ENCODE results near the gene ZNF184. TPM values are rescaled to one million over a fixed set of nuclear protein-coding genes. Genes with fewer than 3 reads are reported as not detected.
"Not testable (repeated sequence)": the region's sequence is repeated elsewhere in the genome, so short reads cannot be mapped to it uniquely, and the experiment has no call there.

The ZNF184 gene
- polyA plus RNA-seq, 3 donors: 19.8 to 22.8 (median 22.1) TPM

GRCh38 chr6:27426045-27426620, 46.8 kb downstream of the ZNF184 start:
- DNase-seq (ENCODE audit: low read depth in 3 of 3, low spot score in 2 of 3): no peak

- DNase-seq (ENCODE audit: low read depth in 3 of 3, low spot score in 2 of 3): not testable (repeated sequence)
These were observed 48.1 kb downstream of the ZNF184 start for GRCh38 chr6:27424851-27425250.

GRCh38 chr6:27422651-27423332, 50.1 kb downstream of the ZNF184 start:
- peak in 2 of 3 donors; percentile 10 to 13 for DNase-seq (ENCODE audit: low read depth in 3 of 3, low spot score in 2 of 3)

- DNase-seq (ENCODE audit: low read depth in 3 of 3, low spot score in 2 of 3): no peak
These were observed 53.5 kb downstream of the ZNF184 start for GRCh38 chr6:27419363-27419762.

GRCh38 chr6:27415898-27416297, 57.0 kb downstream of the ZNF184 start:
- DNase-seq (ENCODE audit: low read depth in 3 of 3, low spot score in 2 of 3): no peak

- DNase-seq (ENCODE audit: low read depth in 3 of 3, low spot score in 2 of 3): no peak
These were observed 57.9 kb downstream of the ZNF184 start for GRCh38 chr6:27414996-27415395.

- DNase-seq (ENCODE audit: low read depth in 3 of 3, low spot score in 2 of 3): no peak
These were observed 58.6 kb downstream of the ZNF184 start for GRCh38 chr6:27414300-27414699.

- no peak for DNase-seq (ENCODE audit: low read depth in 3 of 3, low spot score in 2 of 3)
These were observed 65.6 kb downstream of the ZNF184 start for GRCh38 chr6:27407153-27407814.

- DNase-seq (ENCODE audit: low read depth in 3 of 3, low spot score in 2 of 3): no peak
These were observed 66.8 kb downstream of the ZNF184 start for GRCh38 chr6:27406085-27406484.

GRCh38 chr6:27400877-27401642, 71.8 kb downstream of the ZNF184 start:
- no peak for DNase-seq (ENCODE audit: low read depth in 3 of 3, low spot score in 2 of 3)

Other genes starting within 250 kb of the ZNF184 start
- gene PRSS16, start 225.4 kb downstream of the ZNF184 start, polyA plus RNA-seq (ENCODE audit: insufficient read length in 3 of 3): under 1 TPM; 0.21 to 0.35 (median 0.34) TPM
- not detected for gene POM121L2, start 160.8 kb downstream of the ZNF184 start, polyA plus RNA-seq (ENCODE audit: insufficient read length in 3 of 3)
- gene ZNF391, start 84.3 kb downstream of the ZNF184 start, polyA plus RNA-seq (ENCODE audit: insufficient read length in 3 of 3): 10 to 100 TPM; 10.2 to 12.6 (median 11.1) TPM